ENCODE data around the gene VAC14.

- TF ChIP-seq CTCF (conservative IDR thresholded peaks at IDR 0.05; ENCODE audit: low read length), result no peak
- TF ChIP-seq EZH2phosphoT487 (IDR thresholded peaks at IDR 0.05; ENCODE audit: borderline replicate concordance), result no peak
These were observed 109.5 kb downstream of the VAC14 start for GRCh38 chr16:70691223-70692129.
